ENCODE measurements around the gene AKT2.

DNA sequence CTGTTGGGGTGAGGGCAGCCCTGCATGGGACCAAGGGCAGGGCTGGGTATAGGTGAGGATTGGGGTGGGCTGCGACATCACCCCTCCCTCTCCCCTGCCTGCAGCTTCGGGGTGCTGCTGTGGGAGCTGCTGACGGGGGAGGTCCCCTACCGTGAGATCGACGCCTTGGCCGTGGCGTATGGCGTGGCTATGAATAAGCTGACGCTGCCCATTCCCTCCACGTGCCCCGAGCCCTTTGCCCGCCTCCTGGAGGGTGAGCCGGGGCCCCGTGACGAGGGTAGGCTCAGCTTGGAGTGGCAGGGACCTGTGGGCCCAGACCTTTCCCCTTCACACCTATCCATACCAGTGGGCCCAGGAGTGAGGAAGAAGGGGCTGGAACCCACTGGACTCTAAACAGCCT is 80.8 kb downstream of the AKT2 start:
- TF ChIP-seq, protein P1, sequence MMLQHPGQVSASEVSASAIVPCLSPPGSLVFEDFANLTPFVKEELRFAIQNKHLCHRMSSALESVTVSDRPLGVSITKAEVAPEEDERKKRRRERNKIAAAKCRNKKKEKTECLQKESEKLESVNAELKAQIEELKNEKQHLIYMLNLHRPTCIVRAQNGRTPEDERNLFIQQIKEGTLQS (IDR thresholded peaks at IDR 0.05) = no peak
- TF ChIP-seq, protein P2, sequence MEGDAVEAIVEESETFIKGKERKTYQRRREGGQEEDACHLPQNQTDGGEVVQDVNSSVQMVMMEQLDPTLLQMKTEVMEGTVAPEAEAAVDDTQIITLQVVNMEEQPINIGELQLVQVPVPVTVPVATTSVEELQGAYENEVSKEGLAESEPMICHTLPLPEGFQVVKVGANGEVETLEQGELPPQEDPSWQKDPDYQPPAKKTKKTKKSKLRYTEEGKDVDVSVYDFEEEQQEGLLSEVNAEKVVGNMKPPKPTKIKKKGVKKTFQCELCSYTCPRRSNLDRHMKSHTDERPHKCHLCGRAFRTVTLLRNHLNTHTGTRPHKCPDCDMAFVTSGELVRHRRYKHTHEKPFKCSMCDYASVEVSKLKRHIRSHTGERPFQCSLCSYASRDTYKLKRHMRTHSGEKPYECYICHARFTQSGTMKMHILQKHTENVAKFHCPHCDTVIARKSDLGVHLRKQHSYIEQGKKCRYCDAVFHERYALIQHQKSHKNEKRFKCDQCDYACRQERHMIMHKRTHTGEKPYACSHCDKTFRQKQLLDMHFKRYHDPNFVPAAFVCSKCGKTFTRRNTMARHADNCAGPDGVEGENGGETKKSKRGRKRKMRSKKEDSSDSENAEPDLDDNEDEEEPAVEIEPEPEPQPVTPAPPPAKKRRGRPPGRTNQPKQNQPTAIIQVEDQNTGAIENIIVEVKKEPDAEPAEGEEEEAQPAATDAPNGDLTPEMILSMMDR (IDR thresholded peaks at IDR 0.05 in 2 of 3, conservative IDR thresholded peaks at IDR 0.05 in 1 of 3; ENCODE audit: borderline replicate concordance in 1 of 3, insufficient read depth in 1 of 3, low read depth in 2 of 3, low read length in 2 of 3) = no peak
- TF ChIP-seq YY1 (IDR thresholded peaks at IDR 0.05; ENCODE audit: extremely low read depth, insufficient replicate concordance, low read depth, low read length) = no peak
- TF ChIP-seq ZNF274 (IDR thresholded peaks at IDR 0.05; ENCODE audit: low read depth, low read length) = no peak
- TF ChIP-seq, protein P3, sequence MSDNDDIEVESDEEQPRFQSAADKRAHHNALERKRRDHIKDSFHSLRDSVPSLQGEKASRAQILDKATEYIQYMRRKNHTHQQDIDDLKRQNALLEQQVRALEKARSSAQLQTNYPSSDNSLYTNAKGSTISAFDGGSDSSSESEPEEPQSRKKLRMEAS (IDR thresholded peaks at IDR 0.05) = no peak
- TF ChIP-seq EZH2 (IDR thresholded peaks at IDR 0.05) = no peak
- no peak for TF ChIP-seq RAD21 (IDR thresholded peaks at IDR 0.05; ENCODE audit: low read depth)
